GM12878 (cell line): Measurements from ENCODE around the gene LRP1B.

Experiments used
- CREB1 ChIP-seq: IDR thresholded peaks from 2 replicates; pipeline ENCODE4 v1.6.1; 2012; ENCODE audit warnings: low read depth, mild to moderate bottlenecking, inconsistent platforms
- PRDM15 ChIP-seq: fragments of 450-650 bp; formaldehyde crosslinking; IDR thresholded peaks from 2 replicates; pipeline ENCODE4 v1.4.0; 2020; ENCODE audit warnings: mild to moderate bottlenecking, moderate library complexity
- SIN3A ChIP-seq: IDR thresholded peaks from 2 replicates; pipeline ENCODE4 v1.6.1; 2012; ENCODE audit warnings: low read depth, low read length, improper control_type of control experiment

- TF ChIP-seq SIN3A: no peak
- TF ChIP-seq CREB1: no peak
- TF ChIP-seq PRDM15 (CRISPR knock-in tag): no peak
Observed at GRCh38 chr2:142044197-142044596, 86.6 kb downstream of the LRP1B start.
